GM04503 (cell line): ENCODE measurements around the gene SRGAP1.

Experiments used
- DNase-seq: peaks from one replicate; pipeline ENCODE4 v3.0.0-alpha.2; 2012; ENCODE audit warnings: low read depth

The SRGAP1 gene

DNA sequence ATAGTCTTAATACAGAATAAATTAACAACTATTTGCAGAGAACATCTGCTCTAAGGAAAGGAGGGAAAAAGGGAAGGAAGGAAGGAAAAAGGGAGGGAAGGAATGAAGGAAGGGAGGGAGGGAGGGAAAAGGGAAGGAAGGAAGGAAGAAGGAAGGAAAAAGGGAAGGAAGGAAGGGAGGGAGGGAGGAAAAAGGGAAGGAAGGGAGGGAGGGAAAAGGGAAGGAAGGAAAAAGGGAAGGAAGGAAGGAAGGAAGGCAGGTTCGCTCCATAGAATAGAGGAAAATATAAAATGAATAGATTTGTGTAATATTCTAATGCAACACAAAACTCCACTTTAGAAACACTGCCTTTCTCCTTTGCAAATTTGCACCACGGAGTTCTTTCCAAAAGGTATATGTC lies 361.0 kb downstream of the SRGAP1 start:
- DNase-seq: no peak

DNA sequence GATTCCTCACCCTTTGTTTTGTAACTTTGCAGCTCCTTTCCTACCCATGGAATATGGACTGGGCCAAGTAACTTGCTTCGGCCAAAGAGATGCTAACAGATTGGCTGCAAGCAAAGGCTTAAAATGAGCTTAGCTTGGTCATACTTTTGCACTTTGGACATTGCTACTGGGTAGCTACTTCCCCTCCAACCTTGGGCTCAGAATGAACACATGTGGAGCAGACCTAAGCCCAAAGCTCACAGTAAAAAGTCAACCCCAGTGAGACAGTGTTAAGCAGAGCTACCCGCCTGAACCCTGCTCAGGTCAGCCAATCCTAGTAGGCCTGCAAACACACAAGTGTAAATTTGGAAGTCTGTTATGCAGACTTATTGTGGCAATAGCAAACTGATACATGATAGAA lies 363.0 kb downstream of the SRGAP1 start:
- DNase-seq: no peak
